Large intestine (tissue), 3 donors: ENCODE results near the gene SLC15A3. TPM values are rescaled to one million over a fixed set of nuclear protein-coding genes. Genes with fewer than 3 reads are reported as not detected.

Experiments used
- DNase-seq, 2 donors: peaks; one replicate each; pipeline versions ENCODE4 v3.0.0 to v3.0.0-alpha.2; 2013
- H3K27ac ChIP-seq: one replicate; pipeline ENCODE4 v1.5.1; 2013; ENCODE audit warnings: low read length
- H3K27me3 ChIP-seq: 2 replicates; pipeline ENCODE4 v1.6.1; 2013; ENCODE audit warnings: low read length; ENCODE audit not compliant: control insufficient read depth, insufficient read depth
- H3K36me3 ChIP-seq: 2 replicates; pipeline ENCODE4 v1.6.1; 2013; ENCODE audit warnings: low read length; ENCODE audit not compliant: control insufficient read depth, insufficient read depth
- H3K4me1 ChIP-seq: one replicate; pipeline ENCODE4 v1.6.1; 2013; ENCODE audit warnings: low read length; ENCODE audit not compliant: control insufficient read depth, insufficient read depth
- H3K4me3 ChIP-seq: one replicate; pipeline ENCODE4 v1.5.1; 2013; ENCODE audit warnings: low read length
- H3K9me3 ChIP-seq: one replicate; pipeline ENCODE4 v1.6.1; 2013; ENCODE audit warnings: mild to moderate bottlenecking, low read depth, low read length, moderate library complexity; ENCODE audit not compliant: control insufficient read depth
- WGBS: methylation state at CpG from one replicate; pipeline ENCODE4 v1.1.5; 2013; ENCODE audit warnings: low lambda C conversion rate; ENCODE audit not compliant: insufficient coverage; 5-methylcytosine and 5-hydroxymethylcytosine counted together
- polyA plus RNA-seq: library from polyadenylated mRNA; unstranded; fragments of 120-200 nt; gene quantifications from one replicate; pipeline ENCODE4 v1.2.1, GENCODE V29; 2013

Gene SLC15A3
- polyA plus RNA-seq, 1 donor, result 19.8 TPM

DNA sequence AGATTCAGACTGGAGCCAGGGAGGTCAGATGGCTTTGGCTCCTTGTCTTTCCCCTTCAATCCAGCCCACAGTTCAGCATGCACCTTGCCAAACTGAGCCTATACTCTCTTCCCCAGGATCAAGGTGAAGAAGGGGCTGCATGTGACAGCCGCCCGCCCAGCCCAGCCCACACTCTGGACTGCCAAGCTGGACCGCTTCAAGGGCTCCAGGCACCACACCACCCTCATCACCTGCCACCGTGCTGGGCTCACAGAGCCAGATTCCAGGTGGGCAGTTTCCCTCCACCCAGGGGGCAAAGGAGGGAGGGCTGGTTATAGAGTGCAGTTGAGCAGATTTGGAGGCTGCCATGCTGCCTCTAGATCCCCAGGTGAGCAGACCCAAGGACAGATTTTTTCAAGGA lies 21.6 kb downstream of the SLC15A3 start:
- no CpG with 5 or more reads among the region's 4 CpGs for WGBS
- Histone ChIP-seq H3K4me1 (peaks cover 11% of the 10 kb centered on the region), H3K27me3 (peaks cover under 1% of the 10 kb centered on the region), H3K4me3 (no peak overlapping the region), H3K27ac (no peak overlapping the region), H3K36me3 (peaks cover 15% of the 10 kb centered on the region), H3K9me3 (no peaks in the 10 kb centered on the region)
- no peak for DNase-seq

DNA sequence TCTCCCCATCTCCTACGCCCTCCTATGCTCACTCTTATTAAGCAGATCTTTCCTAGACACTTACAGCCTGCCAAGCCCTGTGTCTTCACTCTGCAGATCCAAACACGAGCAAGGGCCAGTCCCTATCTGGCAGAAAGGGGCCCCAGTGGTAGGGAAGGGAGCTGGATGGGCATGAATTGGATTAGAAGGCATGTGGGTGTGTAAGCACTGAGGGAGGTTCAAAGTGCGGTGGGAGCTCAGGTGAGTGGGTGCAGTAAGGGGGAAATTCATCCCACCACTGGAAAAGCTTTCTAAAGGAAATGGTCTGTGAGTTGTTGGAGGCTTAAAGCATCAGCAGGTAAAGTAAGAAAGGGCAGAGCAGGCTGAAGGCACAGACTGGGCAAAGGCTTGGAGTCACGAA lies 22.2 kb downstream of the SLC15A3 start:
- 20% methylated on average over 1 of the region's 4 CpGs for WGBS
- Histone ChIP-seq H3K9me3 (no peaks in the 10 kb centered on the region), H3K4me3 (no peak overlapping the region), H3K4me1 (peaks cover 17% of the 10 kb centered on the region), H3K27ac (no peak overlapping the region), H3K36me3 (peaks cover 13% of the 10 kb centered on the region), H3K27me3 (peaks cover 6% of the 10 kb centered on the region)
- peak in 1 of 2 donors; percentile 66 for DNase-seq

DNA sequence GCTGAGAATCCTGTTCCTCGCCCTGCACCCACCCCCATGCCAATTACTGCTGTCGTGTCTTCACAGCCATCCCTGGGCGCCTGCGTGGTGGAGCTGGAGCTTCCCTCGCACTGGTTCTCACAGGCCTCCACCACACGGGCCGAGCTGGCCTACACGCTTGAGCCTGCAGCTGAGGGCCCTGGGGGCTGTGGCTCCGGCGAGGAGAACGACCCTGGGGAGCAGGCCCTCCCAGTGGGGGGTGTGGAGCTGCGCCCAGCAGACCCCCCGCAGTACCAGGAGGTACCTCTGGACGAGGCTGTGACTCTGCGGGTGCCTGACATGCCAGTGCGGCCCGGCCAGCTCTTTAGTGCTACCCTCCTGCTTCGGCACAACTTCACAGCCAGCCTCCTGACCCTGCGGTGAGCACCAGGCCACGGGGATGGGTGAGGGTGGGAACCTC lies 23.4 kb downstream of the SLC15A3 start:
- H3K27me3 ChIP-seq, result peaks cover 9% of the 10 kb centered on the region
- peaks cover 13% of the 10 kb centered on the region for H3K36me3 ChIP-seq
- no peak overlapping the region for H3K4me3 ChIP-seq
- no peak overlapping the region for H3K27ac ChIP-seq
- DNase-seq, result no peak
- peaks cover 22% of the 10 kb centered on the region for H3K4me1 ChIP-seq
- no peaks in the 10 kb centered on the region for H3K9me3 ChIP-seq
- WGBS, result no CpG with 5 or more reads among the region's 20 CpGs

- Histone ChIP-seq H3K4me1 (peaks cover 22% of the 10 kb centered on the region), H3K27me3 (peaks cover 9% of the 10 kb centered on the region), H3K4me3 (no peak overlapping the region), H3K27ac (no peak overlapping the region), H3K9me3 (no peaks in the 10 kb centered on the region), H3K36me3 (peaks cover 16% of the 10 kb centered on the region)
- no CpG with 5 or more reads among the region's 16 CpGs for WGBS
- no peak for DNase-seq
These were observed 24.4 kb downstream of the SLC15A3 start for GRCh38 chr11:60927600-60927999.

GRCh38 chr11:60927061-60927592 lies 24.8 kb downstream of the SLC15A3 start:
- no CpG with 5 or more reads among the region's 8 CpGs for WGBS
- Histone ChIP-seq H3K36me3 (peaks cover 19% of the 10 kb centered on the region), H3K27ac (no peak overlapping the region), H3K9me3 (no peaks in the 10 kb centered on the region), H3K4me1 (peaks cover 22% of the 10 kb centered on the region), H3K4me3 (no peak overlapping the region), H3K27me3 (peaks cover 9% of the 10 kb centered on the region)
- no peak for DNase-seq

DNA sequence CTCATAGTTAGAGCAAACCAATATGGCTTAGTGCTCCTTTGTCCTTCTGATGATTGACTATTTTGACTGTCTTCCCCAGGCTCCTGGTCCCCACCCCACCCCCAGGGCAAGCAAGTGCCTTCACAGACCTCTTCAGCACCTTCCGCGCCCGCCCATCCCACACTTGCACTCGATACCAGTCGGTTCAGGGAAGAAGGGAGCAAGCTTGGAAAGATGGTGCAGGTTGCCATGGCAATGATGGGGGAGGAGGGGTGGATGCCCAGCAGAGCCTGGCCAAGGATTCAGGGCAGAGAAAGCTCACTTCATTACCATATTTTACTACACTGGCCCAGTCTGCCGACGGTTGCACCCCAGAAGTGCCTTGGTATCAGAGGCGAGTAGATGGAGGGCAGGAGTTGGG lies 25.5 kb downstream of the SLC15A3 start:
- WGBS, result no CpG with 5 or more reads among the region's 8 CpGs
- Histone ChIP-seq H3K4me3 (no peak overlapping the region), H3K36me3 (peaks cover 20% of the 10 kb centered on the region), H3K9me3 (no peaks in the 10 kb centered on the region), H3K27ac (no peak overlapping the region), H3K27me3 (peaks cover 9% of the 10 kb centered on the region), H3K4me1 (peaks cover 22% of the 10 kb centered on the region)
- no peak for DNase-seq

- H3K36me3 ChIP-seq, result peaks cover 23% of the 10 kb centered on the region
- H3K4me3 ChIP-seq, result no peak overlapping the region
- H3K4me1 ChIP-seq, result peaks cover 22% of the 10 kb centered on the region
- DNase-seq, result no peak
- no peak overlapping the region for H3K27ac ChIP-seq
- H3K27me3 ChIP-seq, result peaks cover 9% of the 10 kb centered on the region
- H3K9me3 ChIP-seq, result no peaks in the 10 kb centered on the region
- no CpG with 5 or more reads among the region's 6 CpGs for WGBS
These were observed 26.1 kb downstream of the SLC15A3 start for GRCh38 chr11:60925868-60926267.

GRCh38 chr11:60924906-60925853 lies 26.8 kb downstream of the SLC15A3 start:
- Histone ChIP-seq H3K36me3 (peaks cover 30% of the 10 kb centered on the region), H3K4me3 (peak overlapping the region; percentile 55), H3K9me3 (no peaks in the 10 kb centered on the region), H3K27me3 (peaks cover 9% of the 10 kb centered on the region), H3K27ac (no peak overlapping the region), H3K4me1 (peaks cover 21% of the 10 kb centered on the region)
- DNase-seq, result peak in 1 of 2 donors; percentile 17
- no CpG with 5 or more reads among the region's 35 CpGs for WGBS

GRCh38 chr11:60924110-60924905 lies 27.7 kb downstream of the SLC15A3 start, which contains the start of gene TMEM132A:
Gene TMEM132A (plus strand): TSS chr11:60924460. CDS start chr11:60924634, 174 bp downstream.
- Histone ChIP-seq H3K4me1 (peaks cover 14% of the 10 kb centered on the region), H3K36me3 (peaks cover 36% of the 10 kb centered on the region), H3K9me3 (no peaks in the 10 kb centered on the region), H3K4me3 (peak within 1 kb of the TSS; percentile 55), H3K27ac (no peak within 1 kb of the TSS), H3K27me3 (peaks cover 9% of the 10 kb centered on the region)
- peak in 1 of 2 donors; percentile 80 for DNase-seq
- whole genome bisulfite sequencing, result no CpG with 5 or more reads among the region's 69 CpGs

DNA sequence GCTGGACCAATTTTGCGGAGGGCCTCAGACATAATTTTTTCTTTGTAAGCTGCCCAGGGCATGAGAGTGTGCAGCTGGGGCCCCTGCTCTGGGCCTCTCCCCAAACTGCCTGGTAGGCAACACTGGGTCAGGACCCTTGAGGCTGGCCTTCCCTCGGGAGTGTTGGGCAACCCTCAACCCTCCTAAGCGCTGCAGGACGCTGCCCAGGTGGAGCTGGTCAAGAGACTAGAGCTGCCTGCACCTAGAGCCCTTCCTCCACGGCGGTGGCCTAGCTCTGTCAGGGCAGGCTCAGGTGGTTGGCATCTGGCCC lies 28.2 kb downstream of the SLC15A3 start:
- H3K27ac ChIP-seq, result no peak overlapping the region
- no CpG with 5 or more reads among the region's 6 CpGs for WGBS
- peak overlapping the region; percentile 18 for H3K4me3 ChIP-seq

More for the DNA sequence above, 28.2 kb downstream of the SLC15A3 start:
- DNase-seq, result no peak
- Histone ChIP-seq H3K36me3 (peaks cover 35% of the 10 kb centered on the region), H3K27me3 (peaks cover 9% of the 10 kb centered on the region), H3K9me3 (no peaks in the 10 kb centered on the region), H3K4me1 (peaks cover 11% of the 10 kb centered on the region)
